Activated naive CD8-positive, alpha-beta T cell treated with anti-CD3 and anti-CD28 coated beads, Interleukin-2, amount 50 U/mL, for 16 hours (primary cell): ENCODE data around the gene TBL1XR1.

ENCODE experiments used
- DNase-seq: peaks from one replicate; pipeline ENCODE4 v3.0.0-alpha.2; 2020; ENCODE audit warnings: low read depth, low spot score

TBL1XR1 gene

DNA sequence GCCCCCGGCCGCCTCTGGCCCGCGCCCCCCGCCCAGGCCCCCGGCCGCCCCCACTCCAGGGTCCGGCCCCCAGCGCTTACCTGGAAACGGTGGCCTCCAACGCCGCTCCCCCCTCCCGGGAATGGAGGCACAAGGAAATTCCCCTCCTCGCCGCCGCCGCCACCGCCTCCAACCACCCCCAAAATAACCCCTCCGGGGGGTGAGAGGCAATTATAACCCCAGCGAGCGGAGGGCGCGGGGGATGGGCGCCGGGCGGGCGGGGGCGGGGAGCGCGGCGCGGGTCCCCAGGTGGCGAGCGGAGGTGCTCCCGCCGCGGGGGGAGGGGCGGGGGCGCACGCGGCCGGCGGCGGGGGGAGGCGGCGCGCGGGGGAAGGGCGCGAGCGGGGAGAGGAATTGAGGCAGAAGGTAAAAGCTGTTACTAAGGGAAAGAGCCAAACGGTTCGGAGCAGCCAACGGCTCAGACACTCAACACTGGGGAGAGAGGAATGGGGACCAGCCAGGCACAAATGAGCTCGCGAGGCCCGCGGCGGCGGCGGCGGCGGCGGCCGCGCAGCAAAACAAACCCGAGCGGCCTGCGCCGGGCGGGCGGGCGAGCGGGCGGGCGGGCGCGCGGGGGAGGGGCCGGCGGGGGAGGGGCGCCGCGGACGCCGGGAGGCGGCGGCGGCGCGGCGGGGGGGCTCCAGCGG lies at the start of gene TBL1XR1:
TBL1XR1 (minus strand) TSS at position 442 of the 686 bp plus-strand sequence. CDS start 132,505 bp downstream, outside the sequence.
- peak; percentile 74 for DNase-seq

DNA sequence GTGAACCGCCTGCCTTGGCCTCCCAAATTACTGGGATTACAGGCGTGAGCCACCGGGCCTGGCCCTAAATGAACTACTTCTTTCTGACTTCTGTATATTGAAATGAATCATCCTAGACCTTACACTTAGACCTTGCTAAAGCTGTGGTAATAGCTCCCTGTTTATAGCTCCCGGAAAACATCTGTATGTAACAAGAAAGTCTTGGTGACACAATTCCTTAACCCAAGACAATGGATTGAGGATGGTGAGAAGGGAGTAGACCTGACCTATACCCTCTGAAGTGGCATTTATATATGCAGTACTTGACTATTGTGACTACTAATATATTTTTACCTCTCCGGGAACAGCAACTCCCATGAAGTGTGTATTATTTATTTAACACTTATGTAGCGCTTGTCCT lies 48.0 kb upstream of the TBL1XR1 start:
- no peak for DNase-seq

DNA sequence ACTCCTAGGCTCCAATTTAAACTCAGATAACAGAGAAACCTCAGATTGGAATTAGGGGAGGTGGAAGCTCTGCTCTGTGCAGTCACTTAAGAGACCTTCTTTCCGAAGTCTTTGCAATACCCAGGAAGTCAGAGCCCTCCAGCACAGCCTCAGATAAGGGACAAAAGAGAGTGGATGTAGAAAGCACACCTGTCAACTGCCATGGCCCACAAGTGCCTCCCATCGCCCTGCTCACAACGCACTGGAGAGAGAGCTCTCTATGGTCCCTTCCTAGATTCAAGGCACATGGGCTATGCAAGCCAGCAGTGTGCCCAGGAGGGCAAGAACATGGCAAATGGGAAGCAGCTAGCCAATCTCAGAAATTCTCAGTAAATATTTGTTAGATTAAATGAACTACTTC lies 47.3 kb upstream of the TBL1XR1 start:
- DNase-seq, result no peak

DNA sequence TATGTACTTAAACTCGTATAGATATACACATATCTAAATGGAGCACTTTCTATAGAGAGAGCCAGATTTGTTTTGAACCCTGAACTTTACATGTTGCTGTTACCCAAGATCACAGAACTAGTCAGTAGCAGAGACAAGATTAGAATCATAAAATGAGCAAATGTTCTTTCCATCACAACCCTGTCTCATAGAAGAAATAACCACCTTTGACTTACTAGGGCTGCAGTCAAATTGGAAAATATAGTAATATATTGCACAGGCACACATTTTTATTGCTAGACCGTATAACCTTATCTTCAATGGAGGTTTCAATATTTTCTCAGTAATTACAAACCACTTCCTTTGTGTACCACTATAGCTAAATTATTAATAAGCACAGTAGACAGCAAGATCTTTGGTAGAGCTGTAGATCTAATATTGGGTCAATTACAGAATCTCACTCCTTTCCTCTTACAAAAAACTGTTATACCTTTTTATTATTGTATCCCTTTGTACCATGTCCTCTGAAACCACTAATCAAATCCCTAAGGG lies 41.5 kb upstream of the TBL1XR1 start:
- no peak for DNase-seq

DNA sequence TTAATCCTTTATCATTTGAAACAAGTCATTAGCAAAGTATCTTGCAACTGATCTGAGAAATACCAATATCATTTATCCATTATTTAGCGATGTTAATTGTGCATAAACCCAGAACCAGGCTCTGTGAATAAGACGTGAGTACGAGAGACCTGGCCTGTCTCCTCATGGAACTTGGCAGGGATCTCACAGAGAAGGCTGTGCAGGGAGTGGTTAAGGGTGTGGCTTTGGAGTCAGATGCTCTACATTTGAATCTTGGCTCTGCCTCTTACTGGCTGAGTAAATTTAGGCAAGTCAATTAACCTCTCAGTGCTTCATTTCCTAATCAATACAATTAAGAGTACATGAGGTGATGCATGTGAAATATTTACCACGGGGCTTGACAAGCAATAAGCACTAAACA lies 39.9 kb upstream of the TBL1XR1 start:
- DNase-seq, result no peak

DNA sequence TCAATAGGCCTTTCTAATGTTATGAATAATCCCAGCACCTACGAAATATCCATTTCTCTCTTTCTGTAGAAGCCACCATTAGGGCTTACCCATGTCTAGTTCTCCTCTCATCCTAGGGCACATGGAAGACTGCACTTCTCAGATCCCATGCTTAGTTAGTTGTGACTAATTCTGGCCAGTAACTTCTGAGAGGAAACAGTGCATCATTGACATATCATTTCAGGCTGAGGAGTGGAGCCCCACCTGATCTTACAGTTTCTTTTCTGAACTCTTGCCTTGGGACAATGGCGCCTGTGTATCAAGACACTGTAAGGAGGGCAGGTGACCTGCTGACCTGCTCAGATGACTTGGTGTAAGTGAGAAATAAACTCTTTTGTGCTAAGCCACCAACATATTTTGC lies 39.4 kb upstream of the TBL1XR1 start:
- no peak for DNase-seq

DNA sequence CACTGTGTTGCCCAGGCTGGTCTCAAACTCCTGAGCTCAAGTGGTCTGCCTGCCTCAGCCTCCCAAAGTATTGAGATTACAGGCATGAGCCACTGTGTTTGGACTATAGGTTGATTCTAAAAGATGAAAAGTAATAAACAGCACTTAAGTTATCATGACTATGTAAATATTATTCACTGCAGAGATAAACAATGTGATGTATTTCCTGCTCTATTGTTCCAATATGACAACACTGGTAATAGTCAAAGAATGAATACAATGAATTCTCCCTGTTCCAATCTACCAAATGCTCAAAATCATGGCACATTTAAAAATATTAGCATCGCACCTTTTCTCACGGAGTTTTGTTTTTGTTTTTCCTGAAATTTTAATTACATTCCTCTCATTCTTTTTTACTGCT lies 36.8 kb upstream of the TBL1XR1 start:
- no peak for DNase-seq

DNA sequence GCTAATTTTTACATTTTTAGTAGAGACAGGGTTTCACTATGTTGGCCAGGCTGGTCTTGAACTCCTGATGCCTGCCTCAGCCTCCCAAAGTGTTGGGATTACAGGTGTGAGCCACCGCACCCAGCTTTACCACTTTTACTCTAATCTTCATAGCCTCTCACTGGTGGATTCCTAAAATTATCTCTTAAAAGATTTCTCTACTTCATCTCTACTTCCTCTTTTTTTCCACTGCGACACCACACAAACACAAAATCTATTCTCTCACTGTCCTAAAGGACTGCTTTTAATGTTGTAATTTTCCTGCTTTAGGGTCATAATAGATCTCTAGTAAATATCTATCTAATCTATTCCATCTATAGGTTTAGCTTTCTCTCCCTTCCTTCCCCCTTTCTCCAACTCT lies 34.0 kb upstream of the TBL1XR1 start:
- DNase-seq, result no peak

DNA sequence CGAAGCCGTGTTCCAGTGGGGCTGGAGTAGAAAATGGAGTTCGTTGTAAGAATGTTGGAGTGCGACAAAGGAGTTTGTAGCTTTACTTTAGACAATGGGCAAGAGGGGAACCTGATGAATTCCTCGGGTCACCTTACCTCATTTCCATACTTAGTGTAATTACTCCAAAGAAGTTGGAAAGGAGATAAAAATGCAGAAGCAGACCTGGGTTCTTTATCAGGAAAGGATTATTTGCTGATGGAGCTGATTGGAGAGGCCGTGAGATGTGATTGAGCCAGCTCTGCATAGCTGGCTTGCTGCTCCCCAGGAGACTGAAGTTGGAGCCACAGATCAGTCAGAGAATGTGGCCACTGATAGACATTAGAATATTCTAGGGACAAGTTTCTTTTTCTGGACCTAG lies 33.4 kb upstream of the TBL1XR1 start:
- no peak for DNase-seq

DNA sequence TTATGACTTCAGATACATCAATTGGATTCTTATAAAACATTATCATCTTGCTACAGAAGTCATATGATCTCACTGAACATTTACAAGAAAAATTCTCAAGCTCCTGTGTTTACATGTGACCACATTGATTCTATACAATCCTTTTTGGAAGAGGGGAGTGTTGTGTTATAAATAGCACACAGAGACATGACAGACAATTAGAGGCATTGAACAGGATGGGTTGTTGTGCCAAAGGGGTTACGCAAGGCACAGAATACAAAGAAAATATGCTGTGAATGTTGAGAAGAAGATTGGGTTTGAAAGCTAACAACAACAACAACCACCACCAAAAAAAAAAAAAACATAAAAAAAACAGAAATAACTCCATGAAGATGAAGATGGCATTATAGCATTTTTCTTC lies 32.5 kb upstream of the TBL1XR1 start:
- no peak for DNase-seq

DNA sequence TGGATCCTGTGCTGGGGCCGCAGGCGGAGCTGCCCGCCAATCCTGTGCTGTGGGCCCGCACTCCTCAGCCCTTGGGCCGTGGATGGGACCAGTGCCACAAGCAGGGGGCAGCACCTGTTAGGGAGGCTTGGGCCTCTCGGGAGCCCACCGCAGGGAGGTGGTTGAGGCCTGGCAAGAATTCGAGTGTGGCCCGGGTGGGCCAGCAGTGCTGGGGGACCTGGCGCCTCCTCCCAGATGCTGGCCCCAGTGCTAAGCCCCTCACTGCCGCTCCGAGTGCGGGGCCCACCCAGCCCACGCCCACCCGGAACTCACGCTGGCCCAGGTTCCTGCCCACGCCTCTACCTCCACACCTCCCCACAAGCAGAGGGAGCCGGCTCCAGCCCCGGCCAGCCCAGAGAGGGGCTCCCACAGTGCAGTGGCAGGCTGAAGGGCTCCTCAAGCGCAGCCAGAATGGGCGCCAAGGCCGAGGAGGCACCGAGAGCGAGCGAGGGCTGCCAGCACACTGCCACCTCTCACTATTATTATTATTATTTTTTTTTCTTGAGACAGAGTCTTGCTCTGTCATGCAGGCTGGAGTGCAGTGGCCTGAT lies 31.4 kb upstream of the TBL1XR1 start:
- DNase-seq, result no peak

DNA sequence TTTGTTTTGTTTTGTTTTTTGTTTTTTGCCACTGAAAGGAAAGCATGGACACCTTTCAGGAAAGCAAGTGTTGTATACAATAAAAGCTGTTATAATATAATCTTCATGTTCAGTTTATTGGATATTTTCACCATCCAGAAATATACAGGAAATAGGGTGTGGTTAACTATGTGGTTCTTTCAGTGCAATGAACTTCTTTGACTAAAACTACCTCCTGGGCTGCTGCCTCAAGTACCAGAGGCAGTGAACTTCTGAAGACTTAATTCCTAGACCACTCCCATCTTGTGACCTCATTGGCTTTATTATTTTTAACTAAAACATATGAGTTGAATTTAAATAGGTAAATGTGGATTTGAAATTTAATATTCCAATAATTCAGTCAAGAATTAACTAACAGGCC lies 27.1 kb upstream of the TBL1XR1 start:
- no peak for DNase-seq

DNA sequence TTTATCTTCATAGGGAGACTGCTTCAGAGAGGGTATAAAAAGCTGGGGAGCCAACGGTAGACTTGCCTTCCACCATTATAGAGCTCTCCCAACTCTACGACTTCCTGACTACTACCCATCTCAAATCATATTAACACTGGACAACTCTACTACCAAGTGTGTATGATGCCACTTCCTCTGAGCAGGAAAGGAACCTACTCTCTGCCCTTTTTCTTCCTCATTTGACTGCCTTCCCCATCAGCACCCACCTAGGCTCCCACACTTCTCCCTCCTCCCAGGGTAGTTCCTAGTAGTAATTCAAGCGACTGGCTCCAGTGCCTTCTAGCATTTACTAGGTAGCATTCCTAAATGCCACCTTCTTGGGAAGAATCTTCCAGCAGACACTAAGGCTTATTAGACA lies 24.5 kb upstream of the TBL1XR1 start:
- no peak for DNase-seq

DNA sequence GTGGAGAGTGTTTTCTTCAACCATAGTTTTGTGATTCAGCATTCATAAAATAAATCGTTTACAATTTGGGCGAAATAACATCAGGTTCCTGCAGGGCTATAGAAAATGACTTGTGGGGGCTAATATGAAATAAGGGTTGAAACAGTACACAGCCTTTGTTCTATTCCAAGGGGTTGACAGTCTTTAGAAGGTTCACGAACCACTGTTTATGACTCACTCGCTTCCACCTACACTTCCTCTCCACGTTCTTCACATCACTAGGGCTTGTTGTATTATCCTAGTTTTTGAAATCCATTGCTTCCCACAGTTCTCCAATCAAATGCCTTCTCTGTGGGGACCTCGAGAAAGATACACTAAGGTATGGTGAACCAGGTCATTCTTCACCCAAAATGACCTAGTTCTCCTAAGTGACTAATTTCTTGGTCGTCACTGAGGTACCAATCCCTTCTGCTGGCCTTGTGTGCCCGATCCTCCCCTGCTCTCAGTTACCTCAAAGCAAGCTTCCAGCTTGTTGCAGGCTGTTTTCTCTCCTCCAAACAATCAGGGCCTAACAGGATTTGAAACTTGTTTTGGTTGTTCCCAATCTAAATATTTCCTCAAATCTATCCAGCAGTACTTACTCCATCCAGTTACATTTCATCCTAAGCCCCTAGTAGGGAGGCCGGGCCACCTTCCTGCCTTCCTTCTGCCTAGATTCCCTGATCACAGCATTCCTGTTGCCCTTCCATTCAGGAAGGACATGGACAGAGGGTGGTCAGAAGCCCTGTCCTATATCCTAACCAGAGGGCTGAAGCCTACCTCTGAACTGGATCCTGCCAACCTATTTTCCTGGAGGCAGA lies 23.1 kb upstream of the TBL1XR1 start:
- DNase-seq, result no peak

DNA sequence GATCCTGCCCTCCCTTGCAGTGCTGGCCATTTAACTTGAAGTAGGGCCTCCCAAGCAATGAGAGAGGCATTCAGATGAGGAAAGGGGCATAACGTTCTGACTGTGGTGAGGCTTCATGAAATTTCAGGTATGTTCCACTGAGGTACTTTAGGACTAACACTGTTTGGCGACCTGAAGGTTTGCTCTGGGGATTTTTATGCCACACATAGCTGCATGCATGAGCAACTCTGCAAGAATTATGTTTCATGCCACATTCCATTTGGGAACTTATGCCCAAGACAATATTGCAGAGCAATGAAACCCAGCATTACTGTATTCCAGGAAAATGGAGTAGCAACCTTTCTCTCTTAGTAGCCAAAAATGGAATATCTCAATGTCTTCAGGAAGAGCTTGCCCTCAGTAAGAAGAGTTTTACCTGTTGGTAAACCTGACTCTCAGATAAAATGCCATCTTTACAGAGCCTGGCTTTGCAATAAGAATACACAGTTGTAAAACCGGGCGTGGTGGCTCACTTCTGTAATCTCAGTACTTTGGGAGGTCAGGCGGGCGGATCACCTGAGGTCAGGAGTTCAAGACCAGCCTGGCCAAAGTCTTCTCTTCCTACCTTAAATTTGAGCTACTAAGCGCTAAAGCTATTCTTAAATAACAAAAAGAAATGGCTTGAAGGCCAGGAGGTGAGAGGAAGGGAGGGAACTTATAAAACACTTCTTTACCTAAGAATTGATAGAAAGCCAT lies 16.7 kb upstream of the TBL1XR1 start:
- DNase-seq, result no peak

DNA sequence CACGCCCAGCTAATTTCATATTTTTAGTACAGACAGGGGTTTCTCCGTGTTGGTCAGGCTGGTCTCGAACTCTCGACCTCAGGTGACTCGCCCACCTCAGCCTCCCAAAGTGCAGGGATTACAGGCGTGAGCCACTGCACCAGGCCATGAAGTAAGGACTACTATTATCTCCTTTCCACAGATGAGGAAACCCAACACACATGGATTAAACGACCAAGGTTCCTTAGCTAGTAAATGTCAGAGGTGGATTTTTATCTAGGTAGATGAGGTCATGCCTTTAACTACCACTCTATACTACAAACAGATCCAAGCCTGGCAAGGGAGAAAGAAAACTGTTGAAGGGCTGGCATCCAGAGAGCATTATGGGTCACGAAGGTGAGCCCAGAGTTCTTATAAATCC lies 15.5 kb upstream of the TBL1XR1 start:
- DNase-seq, result no peak

DNA sequence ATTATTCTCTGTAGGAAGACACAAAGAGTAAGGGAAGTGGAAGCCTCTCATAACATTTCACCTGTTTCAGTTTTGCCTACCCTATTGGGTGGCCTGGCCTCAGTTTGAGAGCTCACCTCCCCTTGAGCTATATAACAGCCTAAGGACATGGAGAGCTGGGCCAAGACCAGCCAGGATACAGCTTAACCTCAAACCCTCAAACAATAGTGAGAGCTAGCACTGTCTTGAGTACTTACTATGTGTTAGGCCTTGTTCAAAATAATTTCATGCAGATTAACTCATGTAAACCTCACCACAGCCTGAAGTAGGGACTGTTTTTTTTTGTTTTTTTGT lies 15.0 kb upstream of the TBL1XR1 start:
- DNase-seq, result no peak

DNA sequence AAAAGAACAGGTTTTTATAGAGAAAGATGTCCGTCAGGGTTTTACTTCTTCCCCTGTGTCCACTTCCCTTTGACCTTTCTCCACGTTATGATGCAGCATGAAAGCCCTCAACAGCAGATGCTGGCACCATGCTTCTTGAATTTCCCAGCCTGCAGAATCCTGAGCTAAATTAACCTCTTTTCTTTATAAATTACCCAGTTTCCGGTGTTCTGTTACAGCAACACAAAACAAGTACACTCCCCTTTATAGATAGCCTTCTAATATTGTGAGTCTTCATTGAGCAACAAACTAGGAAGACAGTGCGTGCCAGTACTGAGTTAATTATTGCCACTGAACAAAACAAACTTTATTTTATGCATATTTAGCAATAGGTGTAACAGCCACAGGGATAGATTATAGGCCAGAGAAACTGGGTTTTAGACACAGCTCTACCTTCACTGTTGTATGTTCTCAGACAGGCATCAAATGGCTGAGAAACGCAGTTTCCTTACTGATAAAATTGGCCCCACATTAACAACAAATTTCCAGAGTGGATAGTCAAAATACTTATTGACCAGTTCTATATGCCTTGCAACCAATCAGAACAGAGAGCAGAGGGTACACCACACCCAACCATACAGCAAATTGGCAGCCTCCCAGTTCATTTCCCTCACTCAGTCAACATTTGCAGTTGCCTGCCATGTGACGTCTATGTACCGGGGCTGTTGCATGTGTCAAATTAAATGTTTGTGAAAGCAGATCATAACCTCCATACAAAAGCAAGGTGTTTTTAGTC lies 14.4 kb upstream of the TBL1XR1 start:
- DNase-seq, result no peak

DNA sequence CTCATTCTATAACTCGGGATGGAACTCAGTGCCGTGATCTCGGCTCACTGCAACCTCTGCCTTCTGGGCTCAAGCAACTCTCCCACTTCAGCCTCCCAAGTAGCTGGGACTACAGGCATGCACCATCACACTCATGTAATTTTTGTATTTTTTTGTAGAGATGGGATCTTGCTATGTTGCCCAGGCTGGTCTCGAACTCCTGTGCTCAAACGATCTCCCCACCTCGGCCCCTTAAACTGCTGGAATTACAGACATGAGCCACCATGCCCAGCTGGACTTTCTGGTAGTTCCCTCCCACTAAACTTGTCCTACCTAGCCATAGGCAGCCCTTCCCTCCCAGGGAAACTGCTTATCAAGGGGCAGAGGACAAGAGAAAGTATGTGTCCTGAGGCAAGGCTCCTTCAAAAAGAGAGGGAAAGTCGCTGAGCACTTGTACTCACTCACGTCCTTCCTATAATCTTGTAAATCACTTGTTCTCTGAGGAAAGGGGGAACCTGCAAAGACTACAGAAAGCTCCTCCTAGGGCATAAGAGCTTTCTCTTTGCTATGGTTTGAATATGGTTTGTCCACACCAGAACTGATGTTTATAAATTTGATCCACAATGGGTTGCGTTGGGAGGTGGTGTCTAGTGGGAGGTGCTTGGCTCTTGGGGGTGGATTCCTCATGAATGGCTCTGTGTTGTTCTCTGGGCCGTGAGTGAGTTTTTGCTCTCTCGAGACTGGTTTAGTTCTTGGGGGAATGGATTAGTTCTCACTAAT lies 13.6 kb upstream of the TBL1XR1 start:
- DNase-seq, result no peak

DNA sequence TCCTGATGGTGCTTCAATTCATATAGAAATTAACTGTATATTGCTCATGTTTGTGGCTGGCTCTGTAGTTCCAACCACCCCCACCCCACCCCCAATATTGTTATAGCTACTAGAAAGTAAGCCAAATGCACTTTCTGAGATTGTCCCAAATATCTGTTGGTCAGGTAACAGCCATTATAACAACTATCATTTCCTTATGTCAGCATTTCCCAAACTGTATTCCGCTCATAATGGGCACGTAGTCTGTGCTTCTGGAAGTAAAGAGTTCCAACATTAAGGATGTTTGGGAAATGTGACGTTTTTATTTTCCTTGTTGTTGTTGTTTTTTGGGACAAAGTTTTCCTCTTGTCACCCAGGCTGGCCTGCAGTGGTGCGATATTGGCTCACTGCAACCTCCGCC lies 12.2 kb upstream of the TBL1XR1 start:
- DNase-seq, result no peak

DNA sequence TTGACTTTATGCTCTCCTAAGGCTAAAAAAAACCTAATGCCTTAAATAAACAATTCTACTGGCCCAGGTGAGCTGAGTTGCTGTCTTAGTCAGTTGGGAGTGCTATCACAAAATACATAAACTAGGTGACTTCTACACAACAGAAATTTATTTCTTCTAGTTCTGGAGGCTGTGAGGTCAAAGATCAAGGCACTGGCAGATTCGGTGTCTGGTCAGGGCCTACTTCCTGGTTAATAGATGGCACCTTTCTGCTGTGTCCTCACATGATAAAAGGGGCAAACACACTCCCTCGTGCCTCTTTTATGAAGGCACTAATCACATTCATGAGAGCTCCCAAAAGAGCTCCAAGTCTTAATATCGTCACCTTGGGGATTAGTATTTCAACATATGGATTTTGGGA lies 11.5 kb upstream of the TBL1XR1 start:
- DNase-seq, result no peak
